ENCODE data around the gene REEP3.

- no peak for TF ChIP-seq CTCF (IDR thresholded peaks at IDR 0.05)
- TF ChIP-seq POLR2A (IDR thresholded peaks at IDR 0.05): no peak
Observed at GRCh38 chr10:63520500-63521415, at the start of gene REEP3.
